GM19328 (cell line): ENCODE data around the gene FASTKD2.

Source experiments
- ATAC-seq: cut with Tn5 transposase; IDR thresholded peaks from one replicate; pipeline ENCODE4 v1.9.1; 2021; ENCODE audit warnings: mild to moderate bottlenecking, moderate library complexity; ENCODE audit not compliant: unreplicated experiment

FASTKD2 gene

DNA sequence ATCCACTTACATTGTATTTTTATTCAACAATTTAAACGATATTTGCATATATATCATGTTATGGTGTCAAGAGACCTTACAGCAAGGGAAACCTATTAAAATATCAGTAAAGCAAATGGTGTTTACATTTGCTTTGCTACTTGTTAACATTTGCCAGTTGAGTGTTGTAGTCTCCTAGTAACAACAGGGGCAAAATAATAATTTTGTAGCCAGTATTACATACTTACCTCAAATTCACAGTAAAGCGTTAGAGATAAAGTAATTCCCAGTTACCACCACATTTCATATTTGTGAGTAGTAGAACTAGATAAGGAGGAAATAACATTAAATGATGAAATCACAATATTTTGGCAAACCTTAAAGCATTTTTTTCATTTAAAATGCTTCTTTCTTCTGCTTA is 71.3 kb downstream of the FASTKD2 start:
- ATAC-seq, result no peak

- no peak for ATAC-seq
Observed at GRCh38 chr2:206837775-206838174, 72.4 kb downstream of the FASTKD2 start.

DNA sequence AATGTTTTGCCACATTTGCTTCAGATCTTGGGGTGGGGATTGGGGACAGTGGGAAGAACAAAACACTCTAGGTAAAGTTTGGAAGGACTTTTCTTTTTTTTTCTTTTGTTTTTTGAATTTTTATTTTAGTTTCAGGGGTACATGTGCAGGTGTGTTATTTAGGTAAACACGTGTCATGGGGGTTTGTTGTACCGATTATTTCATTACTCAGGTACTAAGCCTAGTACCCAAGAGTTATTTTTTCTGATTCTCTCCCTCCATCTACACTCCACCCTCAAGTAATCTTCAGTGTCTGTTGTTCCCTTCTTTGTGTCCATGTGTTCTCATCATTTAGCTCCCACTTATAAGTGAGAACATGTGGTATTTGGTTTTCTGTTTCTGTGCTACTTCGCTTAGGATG is 73.3 kb downstream of the FASTKD2 start:
- no peak for ATAC-seq

DNA sequence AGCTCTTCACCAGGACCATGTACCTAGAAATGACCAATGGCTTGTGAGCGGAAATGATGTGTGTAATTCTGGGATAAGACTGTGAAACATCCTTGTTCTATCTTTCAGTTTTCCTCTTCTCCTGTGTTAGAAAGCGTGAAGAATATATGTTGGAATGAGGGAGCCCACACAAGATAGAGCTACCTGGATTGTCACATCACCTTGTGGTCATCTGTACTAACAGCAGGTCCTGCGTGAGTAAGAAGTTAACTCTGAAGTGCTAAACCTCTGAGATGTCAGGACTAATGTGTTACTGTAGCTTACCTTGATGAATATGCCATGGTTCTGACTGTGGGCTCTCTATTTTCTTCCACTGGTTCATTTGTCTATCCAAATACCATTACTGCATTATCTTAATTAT is 75.6 kb downstream of the FASTKD2 start:
- no peak for ATAC-seq
